Activated naive CD8-positive, alpha-beta T cell treated with anti-CD3 and anti-CD28 coated beads, Interleukin-2, amount 50 U/mL, for 24 hours (primary cell): ENCODE data around the gene SHC4.

Source experiments
- ATAC-seq: fragments of 150-1000 bp; cut with Tn5 transposase; one replicate; pipeline ENCODE4 v1.10.0; 2021
- DNase-seq: peaks from one replicate; pipeline ENCODE4 v3.0.0; 2021
- H3K27ac Mint-ChIP-seq: one replicate; pipeline ENCODE4 v1.8.0; 2021; ENCODE audit warnings: mild to moderate bottlenecking, mixed read lengths
- H3K27me3 Mint-ChIP-seq: one replicate; pipeline ENCODE4 v1.8.0; 2021; ENCODE audit warnings: mixed read lengths
- H3K36me3 Mint-ChIP-seq: one replicate; pipeline ENCODE4 v1.8.0; 2021; ENCODE audit warnings: low read depth, mixed read lengths
- H3K4me1 Mint-ChIP-seq: one replicate; pipeline ENCODE4 v1.8.0; 2021; ENCODE audit warnings: mixed read lengths
- H3K4me3 Mint-ChIP-seq: one replicate; pipeline ENCODE4 v1.8.0; 2021; ENCODE audit warnings: mild to moderate bottlenecking, moderate library complexity, mixed read lengths
- H3K9me3 Mint-ChIP-seq: one replicate; pipeline ENCODE4 v1.8.0; 2021; ENCODE audit warnings: mixed read lengths

Gene SHC4

GRCh38 chr15:48963524-48964113 is at the start of gene SHC4:
TSS of gene SHC4 (minus strand) at chr15:48963919. CDS start at chr15:48963015, 904 bp downstream.
- Mint-ChIP-seq H3K4me3 (peak within 1 kb of the TSS; percentile 84), H3K9me3 (no peaks in the 10 kb centered on the region), H3K27me3 (peaks cover 22% of the 10 kb centered on the region), H3K4me1 (peaks cover 45% of the 10 kb centered on the region), H3K36me3 (peaks cover 2% of the 10 kb centered on the region), H3K27ac (peak within 1 kb of the TSS; percentile 91)
- DNase-seq (no peak), ATAC-seq (peak; percentile 31)

- Mint-ChIP-seq H3K9me3 (peaks cover 10% of the 10 kb centered on the region), H3K27me3 (no peaks in the 10 kb centered on the region), H3K4me1 (no peaks in the 10 kb centered on the region), H3K4me3 (no peak overlapping the region), H3K36me3 (peaks cover 46% of the 10 kb centered on the region), H3K27ac (no peak overlapping the region)
- DNase-seq: no peak
- no peak for ATAC-seq
Measured at GRCh38 chr15:48999314-48999713, 35.6 kb upstream of the SHC4 start.

GRCh38 chr15:48996276-48996675 is 32.6 kb upstream of the SHC4 start:
- Mint-ChIP-seq H3K36me3 (peaks cover 42% of the 10 kb centered on the region), H3K9me3 (no peaks in the 10 kb centered on the region), H3K27ac (no peak overlapping the region), H3K27me3 (no peaks in the 10 kb centered on the region), H3K4me1 (no peaks in the 10 kb centered on the region), H3K4me3 (no peak overlapping the region)
- DNase-seq (no peak), ATAC-seq (no peak)

- Mint-ChIP-seq H3K27me3 (no peaks in the 10 kb centered on the region), H3K4me1 (no peaks in the 10 kb centered on the region), H3K4me3 (no peak overlapping the region), H3K27ac (no peak overlapping the region), H3K36me3 (peaks cover 35% of the 10 kb centered on the region), H3K9me3 (no peaks in the 10 kb centered on the region)
- no peak for DNase-seq
- ATAC-seq: no peak
Measured at GRCh38 chr15:48993380-48993779, 29.7 kb upstream of the SHC4 start.

GRCh38 chr15:48992545-48992944 is 28.8 kb upstream of the SHC4 start:
- Mint-ChIP-seq H3K9me3 (no peaks in the 10 kb centered on the region), H3K36me3 (peaks cover 35% of the 10 kb centered on the region), H3K27me3 (no peaks in the 10 kb centered on the region), H3K27ac (peak overlapping the region; percentile 6), H3K4me3 (no peak overlapping the region), H3K4me1 (no peaks in the 10 kb centered on the region)
- DNase-seq (no peak), ATAC-seq (no peak)

- Mint-ChIP-seq H3K4me1 (no peaks in the 10 kb centered on the region), H3K27me3 (no peaks in the 10 kb centered on the region), H3K27ac (no peak overlapping the region), H3K9me3 (no peaks in the 10 kb centered on the region), H3K4me3 (no peak overlapping the region), H3K36me3 (peaks cover 31% of the 10 kb centered on the region)
- ATAC-seq: no peak
- no peak for DNase-seq
Measured at GRCh38 chr15:48992096-48992495, 28.4 kb upstream of the SHC4 start.

- Mint-ChIP-seq H3K4me3 (no peak overlapping the region), H3K27ac (no peak overlapping the region), H3K27me3 (no peaks in the 10 kb centered on the region), H3K9me3 (no peaks in the 10 kb centered on the region), H3K36me3 (peaks cover 17% of the 10 kb centered on the region), H3K4me1 (no peaks in the 10 kb centered on the region)
- DNase-seq (no peak), ATAC-seq (no peak)
Measured at GRCh38 chr15:48989170-48989569, 25.5 kb upstream of the SHC4 start.

GRCh38 chr15:48987142-48987541 is 23.4 kb upstream of the SHC4 start:
- Mint-ChIP-seq H3K9me3 (no peaks in the 10 kb centered on the region), H3K27me3 (peaks cover 3% of the 10 kb centered on the region), H3K27ac (no peak overlapping the region), H3K36me3 (peaks cover 7% of the 10 kb centered on the region), H3K4me3 (no peak overlapping the region), H3K4me1 (no peaks in the 10 kb centered on the region)
- ATAC-seq (no peak), DNase-seq (no peak)

- no peaks in the 10 kb centered on the region for H3K9me3 Mint-ChIP-seq
- DNase-seq (no peak), ATAC-seq (no peak)
- H3K4me1 Mint-ChIP-seq: no peaks in the 10 kb centered on the region
- H3K27me3 Mint-ChIP-seq: peaks cover 8% of the 10 kb centered on the region
- H3K36me3 Mint-ChIP-seq: peaks cover 4% of the 10 kb centered on the region
- H3K4me3 Mint-ChIP-seq: no peak overlapping the region
- H3K27ac Mint-ChIP-seq: no peak overlapping the region
Measured at GRCh38 chr15:48986240-48986639, 22.5 kb upstream of the SHC4 start.

GRCh38 chr15:48985516-48985915 is 21.8 kb upstream of the SHC4 start:
- Mint-ChIP-seq H3K36me3 (peaks cover 3% of the 10 kb centered on the region), H3K9me3 (no peaks in the 10 kb centered on the region), H3K4me3 (no peak overlapping the region), H3K4me1 (no peaks in the 10 kb centered on the region), H3K27me3 (peaks cover 8% of the 10 kb centered on the region), H3K27ac (no peak overlapping the region)
- no peak for ATAC-seq
- DNase-seq: no peak

- DNase-seq (no peak), ATAC-seq (no peak)
- no peak overlapping the region for H3K4me3 Mint-ChIP-seq
- no peaks in the 10 kb centered on the region for H3K4me1 Mint-ChIP-seq
- H3K9me3 Mint-ChIP-seq: no peaks in the 10 kb centered on the region
- no peak overlapping the region for H3K27ac Mint-ChIP-seq
- peaks cover 11% of the 10 kb centered on the region for H3K27me3 Mint-ChIP-seq
- H3K36me3 Mint-ChIP-seq: no peaks in the 10 kb centered on the region
Measured at GRCh38 chr15:48984811-48985352, 21.2 kb upstream of the SHC4 start.

- DNase-seq (no peak), ATAC-seq (no peak)
- Mint-ChIP-seq H3K27me3 (peaks cover 13% of the 10 kb centered on the region), H3K27ac (no peak overlapping the region), H3K36me3 (no peaks in the 10 kb centered on the region), H3K4me1 (no peaks in the 10 kb centered on the region), H3K4me3 (no peak overlapping the region), H3K9me3 (no peaks in the 10 kb centered on the region)
Measured at GRCh38 chr15:48984021-48984710, 20.4 kb upstream of the SHC4 start.

GRCh38 chr15:48983300-48983699 is 19.6 kb upstream of the SHC4 start:
- DNase-seq (no peak), ATAC-seq (no peak)
- H3K27me3 Mint-ChIP-seq: peaks cover 18% of the 10 kb centered on the region
- H3K9me3 Mint-ChIP-seq: no peaks in the 10 kb centered on the region
- H3K27ac Mint-ChIP-seq: no peak overlapping the region
- no peaks in the 10 kb centered on the region for H3K4me1 Mint-ChIP-seq
- no peak overlapping the region for H3K4me3 Mint-ChIP-seq
- no peaks in the 10 kb centered on the region for H3K36me3 Mint-ChIP-seq

GRCh38 chr15:48981941-48982340 is 18.2 kb upstream of the SHC4 start:
- no peaks in the 10 kb centered on the region for H3K4me1 Mint-ChIP-seq
- H3K4me3 Mint-ChIP-seq: no peak overlapping the region
- no peaks in the 10 kb centered on the region for H3K9me3 Mint-ChIP-seq
- peaks cover 18% of the 10 kb centered on the region for H3K27me3 Mint-ChIP-seq
- no peak overlapping the region for H3K27ac Mint-ChIP-seq
- H3K36me3 Mint-ChIP-seq: no peaks in the 10 kb centered on the region
- ATAC-seq (no peak), DNase-seq (no peak)

- H3K9me3 Mint-ChIP-seq: no peaks in the 10 kb centered on the region
- ATAC-seq (no peak), DNase-seq (no peak)
- peaks cover 22% of the 10 kb centered on the region for H3K27me3 Mint-ChIP-seq
- H3K4me3 Mint-ChIP-seq: no peak overlapping the region
- H3K36me3 Mint-ChIP-seq: no peaks in the 10 kb centered on the region
- H3K27ac Mint-ChIP-seq: no peak overlapping the region
- H3K4me1 Mint-ChIP-seq: peaks cover 7% of the 10 kb centered on the region
Measured at GRCh38 chr15:48978638-48979037, 14.9 kb upstream of the SHC4 start.
